Loucy (cell line): ENCODE results near the gene CELF4.

Source experiments
- H2AFZ ChIP-seq: fragments of 200-600 bp; sonication (generic); 2 replicates; pipeline ENCODE4 v1.6.0; 2016; ENCODE audit warnings: antibody characterized with exemption, mild to moderate bottlenecking, low read length, moderate library complexity
- H3F3A ChIP-seq: fragments of 200-600 bp; 2 replicates; pipeline ENCODE4 v1.6.0; 2016; ENCODE audit warnings: antibody characterized with exemption, low read depth, mild to moderate bottlenecking
- H3K27me3 ChIP-seq: fragments of 200-600 bp; sonication (generic); 2 replicates; pipeline ENCODE4 v1.6.1; 2014; ENCODE audit warnings: low read length, mild to moderate bottlenecking; ENCODE audit not compliant: insufficient read depth, poor library complexity, severe bottlenecking
- H3K36me3 ChIP-seq: fragments of 200-600 bp; sonication (generic); 2 replicates; pipeline ENCODE4 v1.6.1; 2016; ENCODE audit warnings: low read length; ENCODE audit not compliant: insufficient read depth
- H3K4me1 ChIP-seq: fragments of 200-600 bp; sonication (generic); 2 replicates; pipeline ENCODE4 v1.5.1; 2014; ENCODE audit warnings: low read length, mild to moderate bottlenecking; ENCODE audit not compliant: insufficient read depth, poor library complexity, severe bottlenecking
- H3K4me2 ChIP-seq: fragments of 200-600 bp; sonication (generic); 2 replicates; pipeline ENCODE4 v1.6.0; 2014; ENCODE audit warnings: antibody characterized with exemption, low read length, low read depth, mild to moderate bottlenecking; ENCODE audit not compliant: poor library complexity, severe bottlenecking
- H3K4me3 ChIP-seq: fragments of 200-600 bp; sonication (generic); 2 replicates; pipeline ENCODE4 v1.5.1; 2014; ENCODE audit warnings: low read length, mild to moderate bottlenecking, mixed read lengths; ENCODE audit not compliant: poor library complexity, severe bottlenecking
- H3K79me2 ChIP-seq: fragments of 200-600 bp; sonication (generic); 2 replicates; pipeline ENCODE4 v1.6.1; 2014; ENCODE audit warnings: low read length; ENCODE audit not compliant: insufficient read depth
- H3K9ac ChIP-seq: fragments of 200-600 bp; sonication (generic); 2 replicates; pipeline ENCODE4 v1.6.0; 2014; ENCODE audit warnings: mild to moderate bottlenecking, low read depth, low read length, moderate library complexity; ENCODE audit not compliant: poor library complexity, severe bottlenecking
- H3K9me2 ChIP-seq: fragments of 200-600 bp; sonication (generic); replicated peaks from 2 replicates; pipeline ENCODE4 v1.6.1; 2016; ENCODE audit warnings: low read depth, low read length, mixed read lengths
- H3K9me3 ChIP-seq: fragments of 200-600 bp; sonication (generic); 2 replicates; pipeline ENCODE4 v1.6.1; 2014; ENCODE audit warnings: mild to moderate bottlenecking, antibody characterized with exemption, low read length, low read depth; ENCODE audit not compliant: insufficient read depth
- H4K20me1 ChIP-seq: fragments of 200-600 bp; sonication (generic); 2 replicates; pipeline ENCODE4 v1.6.0; 2014; ENCODE audit warnings: antibody characterized with exemption, low read length, mild to moderate bottlenecking; ENCODE audit not compliant: insufficient read depth, poor library complexity, severe bottlenecking
- EZH2phosphoT487 ChIP-seq: fragments of 200-600 bp; IDR thresholded peaks from 2 replicates; pipeline ENCODE4 v1.6.1; 2018; ENCODE audit warnings: antibody characterized with exemption, mild to moderate bottlenecking, moderate library complexity, borderline replicate concordance
- TF ChIP-seq, protein P1 (sequence below): fragments of 200-600 bp; sonication (generic); conservative IDR thresholded peaks from 2 replicates; pipeline ENCODE4 v1.5.1; 2014; ENCODE audit warnings: mild to moderate bottlenecking, antibody characterized with exemption, low read length

The CELF4 gene

DNA sequence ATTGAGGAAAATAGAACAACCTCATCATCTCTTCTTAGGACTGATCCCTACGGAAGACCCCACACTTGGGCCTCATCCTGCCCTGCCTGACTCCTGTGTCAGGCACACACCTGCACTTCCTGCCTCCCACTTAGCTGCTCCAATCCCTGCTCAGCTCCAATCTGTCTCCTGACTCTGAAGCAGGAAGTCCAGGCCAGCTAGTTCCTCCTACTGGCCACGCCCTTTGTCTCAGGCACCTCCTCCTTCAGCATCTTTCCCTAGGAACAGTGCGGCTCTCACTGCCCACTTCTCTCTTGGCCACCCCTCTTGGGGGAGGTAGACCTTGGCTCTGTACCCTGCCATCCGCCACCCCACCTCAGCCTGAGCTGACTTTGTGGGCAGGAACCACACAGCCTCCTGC, 135.8 kb downstream of the CELF4 start:
- Histone ChIP-seq H3K4me1 (peaks cover 96% of the 10 kb centered on the region), H3F3A (peaks cover 5% of the 10 kb centered on the region; the same call in 1 of the 2 replicates), H3K4me3 (no peak overlapping the region), H3K9me2 (no peaks in the 10 kb centered on the region), H4K20me1 (no peaks in the 10 kb centered on the region), H3K27me3 (no peaks in the 10 kb centered on the region), H3K36me3 (no peaks in the 10 kb centered on the region), H3K9ac (peak overlapping the region; percentile 67), H2AFZ (no peak overlapping the region), H3K4me2 (peak overlapping the region; percentile 34), H3K9me3 (no peaks in the 10 kb centered on the region), H3K79me2 (no peaks in the 10 kb centered on the region)
- TF ChIP-seq EZH2phosphoT487 = no peak
- TF ChIP-seq, protein P1, sequence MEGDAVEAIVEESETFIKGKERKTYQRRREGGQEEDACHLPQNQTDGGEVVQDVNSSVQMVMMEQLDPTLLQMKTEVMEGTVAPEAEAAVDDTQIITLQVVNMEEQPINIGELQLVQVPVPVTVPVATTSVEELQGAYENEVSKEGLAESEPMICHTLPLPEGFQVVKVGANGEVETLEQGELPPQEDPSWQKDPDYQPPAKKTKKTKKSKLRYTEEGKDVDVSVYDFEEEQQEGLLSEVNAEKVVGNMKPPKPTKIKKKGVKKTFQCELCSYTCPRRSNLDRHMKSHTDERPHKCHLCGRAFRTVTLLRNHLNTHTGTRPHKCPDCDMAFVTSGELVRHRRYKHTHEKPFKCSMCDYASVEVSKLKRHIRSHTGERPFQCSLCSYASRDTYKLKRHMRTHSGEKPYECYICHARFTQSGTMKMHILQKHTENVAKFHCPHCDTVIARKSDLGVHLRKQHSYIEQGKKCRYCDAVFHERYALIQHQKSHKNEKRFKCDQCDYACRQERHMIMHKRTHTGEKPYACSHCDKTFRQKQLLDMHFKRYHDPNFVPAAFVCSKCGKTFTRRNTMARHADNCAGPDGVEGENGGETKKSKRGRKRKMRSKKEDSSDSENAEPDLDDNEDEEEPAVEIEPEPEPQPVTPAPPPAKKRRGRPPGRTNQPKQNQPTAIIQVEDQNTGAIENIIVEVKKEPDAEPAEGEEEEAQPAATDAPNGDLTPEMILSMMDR = no peak

DNA sequence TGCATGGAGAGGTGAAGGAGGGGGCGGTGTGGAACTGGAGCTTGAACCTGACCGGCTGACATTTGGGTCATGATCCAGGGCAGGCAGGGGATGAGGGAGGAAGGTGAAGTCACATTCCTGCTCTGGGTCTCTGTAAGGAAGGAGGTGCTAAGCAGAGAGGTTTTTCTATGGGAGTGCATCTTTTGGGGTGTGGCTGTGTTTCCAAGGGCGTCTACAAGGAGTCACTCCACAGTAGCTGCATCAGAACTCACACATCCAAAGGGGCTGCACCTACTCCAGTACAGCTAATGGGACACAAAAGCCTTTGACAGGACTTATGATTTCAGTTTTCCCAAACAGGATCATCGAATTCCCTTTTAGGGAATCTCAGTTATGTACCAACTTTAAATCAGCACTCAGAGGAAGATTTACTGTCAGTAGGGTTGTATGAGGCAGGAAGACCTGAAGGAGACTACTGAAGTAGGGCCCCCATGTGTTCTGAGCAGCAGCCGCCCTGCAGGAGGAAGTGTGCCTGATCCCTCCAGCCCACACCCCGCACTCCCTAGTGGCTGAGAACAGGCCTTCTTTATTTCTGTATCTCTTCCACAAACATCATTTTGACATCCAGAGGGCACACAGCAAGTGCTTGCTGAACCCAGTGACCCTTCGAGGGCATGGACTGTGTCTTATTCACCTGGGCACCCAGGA, 137.2 kb downstream of the CELF4 start:
- H4K20me1 ChIP-seq = no peaks in the 10 kb centered on the region
- peaks cover 96% of the 10 kb centered on the region for H3K4me1 ChIP-seq
- H3K27me3 ChIP-seq = no peaks in the 10 kb centered on the region
- peaks cover 6% of the 10 kb centered on the region; the same call in 1 of the 2 replicates for H3F3A ChIP-seq
- H3K4me3 ChIP-seq = peak overlapping the region; percentile 12
- no peaks in the 10 kb centered on the region for H3K36me3 ChIP-seq
- H2AFZ ChIP-seq = no peak overlapping the region
- no peaks in the 10 kb centered on the region for H3K9me3 ChIP-seq
- no peaks in the 10 kb centered on the region for H3K79me2 ChIP-seq
- H3K9me2 ChIP-seq = no peaks in the 10 kb centered on the region
- peak overlapping the region; percentile 67 for H3K9ac ChIP-seq
- peak overlapping the region; percentile 34 for H3K4me2 ChIP-seq
- TF ChIP-seq, protein P1 = peak; percentile 26
- TF ChIP-seq EZH2phosphoT487 = no peak

DNA sequence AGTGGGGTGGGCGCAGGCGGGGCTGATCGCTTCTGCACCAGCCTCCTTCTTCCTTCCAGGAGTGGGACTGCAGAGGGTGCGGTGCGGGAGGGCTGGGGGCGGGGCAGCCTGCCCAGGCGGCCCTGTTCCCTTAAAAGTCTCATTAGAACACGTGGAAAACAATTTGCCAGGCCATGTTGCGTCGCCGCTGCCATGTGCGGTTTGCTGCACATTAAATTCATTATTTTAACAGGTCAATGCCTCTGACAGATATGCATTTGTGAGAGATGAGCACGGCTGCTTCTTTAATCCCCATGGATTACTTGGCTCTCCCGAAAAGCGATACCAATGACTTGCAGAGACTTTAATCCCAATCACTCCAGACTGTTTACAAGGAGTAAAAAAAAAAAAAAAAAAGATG, 139.0 kb downstream of the CELF4 start:
- Histone ChIP-seq H3K4me3 (no peak overlapping the region), H3F3A (peaks cover 6% of the 10 kb centered on the region; the same call in 1 of the 2 replicates), H3K9ac (peak overlapping the region; percentile 67), H3K9me2 (no peaks in the 10 kb centered on the region), H3K9me3 (no peaks in the 10 kb centered on the region), H3K36me3 (no peaks in the 10 kb centered on the region), H3K79me2 (no peaks in the 10 kb centered on the region), H3K27me3 (no peaks in the 10 kb centered on the region), H4K20me1 (no peaks in the 10 kb centered on the region), H3K4me1 (peaks cover 96% of the 10 kb centered on the region), H3K4me2 (peak overlapping the region; percentile 82), H2AFZ (no peak overlapping the region)
- TF ChIP-seq, protein P1 = no peak
- no peak for TF ChIP-seq EZH2phosphoT487
